ENCODE data around the gene ATP8B1. TPM values are rescaled to one million over a fixed set of nuclear protein-coding genes. Genes with fewer than 3 reads are reported as not detected.
"Not testable (repeated sequence)": the region's sequence is repeated elsewhere in the genome, so short reads cannot be mapped to it uniquely, and the experiment has no call there.

ATP8B1 gene
- total RNA-seq, 1 donor from 2014 or later: 7.8 TPM

GRCh38 chr18:57771193-57771592 lies 31.9 kb downstream of the ATP8B1 start:
- DNase-seq (ENCODE audit: low spot score): no peak

DNA sequence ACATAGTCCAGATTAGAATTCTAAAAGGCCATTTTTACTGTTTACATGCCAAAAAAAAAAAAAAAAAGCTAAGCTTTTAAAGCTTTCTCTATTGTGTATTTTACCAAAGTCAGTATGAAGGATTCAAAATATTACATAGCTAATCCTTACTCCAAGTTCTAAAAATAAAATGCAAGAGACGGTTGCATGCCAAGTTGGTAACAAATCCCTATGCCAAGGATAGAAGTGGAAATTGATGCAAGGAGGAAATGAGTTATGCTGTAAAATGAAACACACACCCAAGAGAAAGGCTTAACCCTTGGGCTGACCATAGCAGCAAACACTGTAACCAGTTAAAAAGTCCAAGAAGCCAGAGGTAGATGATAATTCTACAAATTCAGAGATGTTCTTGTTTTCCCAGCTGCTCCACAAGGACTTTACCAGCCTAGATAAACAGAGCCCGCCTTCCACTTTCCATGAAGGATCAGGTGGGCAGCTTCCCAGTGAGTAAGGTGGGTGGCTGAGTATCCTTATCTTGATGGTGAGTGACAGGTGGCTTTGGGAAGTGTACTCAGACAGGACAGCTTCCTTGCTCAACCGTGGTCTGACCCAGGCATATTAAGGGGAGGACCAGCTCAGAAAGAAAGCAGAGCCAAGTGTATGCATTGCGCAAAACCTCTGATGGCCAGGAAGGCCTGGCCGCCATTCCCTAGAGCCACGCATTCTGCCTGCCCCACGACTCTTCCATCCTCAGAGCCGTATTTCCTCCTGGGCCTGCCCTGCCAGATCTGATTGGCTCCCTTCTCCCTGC lies 34.4 kb downstream of the ATP8B1 start:
- DNase-seq (ENCODE audit: low spot score): no peak

DNA sequence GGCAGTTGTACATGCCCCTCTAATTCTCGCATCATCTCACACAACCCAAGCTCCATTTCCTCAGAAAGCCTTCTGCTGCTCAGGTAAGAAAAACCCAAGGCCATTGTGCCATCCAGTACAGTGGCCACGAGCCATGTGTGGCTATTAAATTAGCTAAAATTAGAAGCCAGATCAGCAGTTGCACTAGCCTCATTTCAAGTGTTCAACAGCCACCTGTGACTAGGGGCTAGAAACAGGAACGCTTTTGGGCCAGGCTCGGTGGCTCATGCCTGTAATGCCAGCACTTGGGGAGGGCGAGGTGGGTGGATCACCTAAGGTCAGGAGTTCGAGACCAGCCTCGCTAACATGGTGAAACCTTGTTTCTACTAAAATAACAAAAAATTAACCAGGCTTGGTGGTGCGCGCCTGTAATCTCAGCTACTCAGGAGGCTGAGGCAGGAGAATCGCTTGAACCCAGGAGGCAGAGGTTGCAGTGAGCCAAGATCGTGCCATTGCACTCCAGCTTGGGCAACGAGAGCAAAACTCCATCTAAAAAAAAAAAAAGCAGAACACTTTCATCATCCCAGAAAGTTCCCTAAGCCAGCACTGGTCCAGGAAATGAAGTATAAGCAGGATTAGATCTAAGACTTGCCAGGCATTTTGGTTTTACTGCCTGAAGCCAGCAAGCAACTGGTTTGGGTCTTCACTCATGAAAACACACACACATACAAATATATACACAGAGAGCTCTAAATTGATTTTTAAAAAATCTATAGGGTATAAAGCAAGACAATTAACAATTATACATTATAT lies 35.7 kb downstream of the ATP8B1 start:
- no peak for DNase-seq (ENCODE audit: low spot score)

GRCh38 chr18:57764995-57765394 lies 38.1 kb downstream of the ATP8B1 start:
- DNase-seq (ENCODE audit: low spot score): no peak

DNA sequence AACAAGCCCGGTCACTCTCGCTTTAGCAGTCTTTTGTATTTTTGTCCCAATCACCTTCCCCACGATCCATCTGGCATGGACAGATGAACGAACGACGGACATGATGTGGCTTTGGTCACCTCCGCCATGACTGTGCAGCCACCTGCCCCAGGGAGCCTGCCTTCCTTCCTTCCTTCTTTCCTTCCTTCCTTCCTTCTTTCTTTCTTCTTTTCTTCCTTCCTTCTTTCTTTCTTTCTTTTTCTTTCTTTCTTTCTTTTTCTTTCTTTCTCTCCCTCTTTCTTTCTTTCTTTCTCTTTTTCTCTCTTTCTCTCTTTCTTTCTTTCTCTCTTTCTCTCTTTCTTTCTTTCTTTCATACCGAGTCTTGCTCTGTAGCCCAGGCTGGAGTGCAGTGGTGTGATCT lies 39.0 kb downstream of the ATP8B1 start:
- no peak for DNase-seq (ENCODE audit: low spot score)

- DNase-seq (ENCODE audit: low spot score): no peak
Observed at GRCh38 chr18:57762686-57763085, 40.4 kb downstream of the ATP8B1 start.

GRCh38 chr18:57759650-57760049 lies 43.5 kb downstream of the ATP8B1 start:
- DNase-seq (ENCODE audit: low spot score): no peak

DNA sequence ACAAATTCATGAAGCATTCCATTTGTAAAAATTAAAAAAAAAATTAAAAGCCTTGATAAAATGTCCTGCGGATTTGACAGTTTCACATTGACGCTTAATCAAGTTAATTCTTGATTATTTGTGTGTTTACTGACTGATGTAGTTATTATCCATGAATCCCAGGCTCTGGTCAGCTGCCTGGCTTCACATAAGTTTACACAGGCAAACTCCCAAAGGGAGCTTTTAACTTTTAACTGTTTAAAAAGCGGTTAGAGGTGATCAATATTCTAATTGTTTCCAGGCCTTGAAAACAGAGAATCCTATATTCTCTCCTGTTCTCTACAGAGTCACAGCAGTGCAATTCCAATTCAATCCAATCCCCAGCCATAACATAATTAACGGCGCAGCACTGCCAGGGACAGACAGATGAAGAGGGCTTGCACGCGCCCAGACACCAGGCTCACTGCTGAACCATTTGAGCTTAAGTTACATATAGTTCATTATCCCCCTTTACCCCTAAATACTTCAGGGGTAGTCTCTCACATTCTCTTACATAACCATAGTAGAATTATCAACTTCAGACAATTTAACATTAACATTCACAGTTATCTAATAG lies 47.5 kb downstream of the ATP8B1 start:
- DNase-seq (ENCODE audit: low spot score): no peak

DNA sequence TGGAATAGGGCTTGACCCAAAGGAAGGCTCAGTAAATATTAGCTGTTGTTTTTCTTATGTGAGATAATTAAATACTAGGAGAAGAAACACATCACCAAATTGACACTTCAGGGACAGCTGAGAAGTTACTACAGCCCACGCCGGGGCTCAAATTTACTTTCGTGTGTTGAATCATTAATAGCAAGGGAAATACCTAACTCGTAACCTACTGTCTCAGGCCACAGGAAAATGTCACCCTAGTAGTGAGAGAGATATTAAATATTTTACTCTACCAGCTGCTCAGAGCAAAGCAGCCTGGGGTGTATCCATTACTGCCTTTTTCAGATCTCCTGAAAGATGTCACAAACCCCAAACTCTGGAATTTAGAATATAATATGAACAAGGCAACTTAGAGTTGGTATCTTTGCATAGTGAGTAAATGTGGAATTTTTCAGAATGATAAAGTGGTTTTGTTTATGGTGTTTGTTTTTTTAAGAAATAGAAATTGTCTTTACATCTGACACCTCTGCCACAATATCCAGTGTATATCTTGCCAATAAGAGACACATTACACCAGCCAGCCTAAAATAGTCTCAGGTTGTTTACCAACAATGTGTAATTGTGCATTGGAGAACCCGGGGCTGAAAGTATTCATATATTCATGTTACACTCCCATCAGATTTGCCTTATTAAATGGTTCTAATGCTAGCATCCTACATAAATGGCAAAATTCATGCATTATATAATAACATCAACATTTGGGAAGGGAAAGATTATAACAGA lies 48.4 kb downstream of the ATP8B1 start:
- no peak for DNase-seq (ENCODE audit: low spot score)

DNA sequence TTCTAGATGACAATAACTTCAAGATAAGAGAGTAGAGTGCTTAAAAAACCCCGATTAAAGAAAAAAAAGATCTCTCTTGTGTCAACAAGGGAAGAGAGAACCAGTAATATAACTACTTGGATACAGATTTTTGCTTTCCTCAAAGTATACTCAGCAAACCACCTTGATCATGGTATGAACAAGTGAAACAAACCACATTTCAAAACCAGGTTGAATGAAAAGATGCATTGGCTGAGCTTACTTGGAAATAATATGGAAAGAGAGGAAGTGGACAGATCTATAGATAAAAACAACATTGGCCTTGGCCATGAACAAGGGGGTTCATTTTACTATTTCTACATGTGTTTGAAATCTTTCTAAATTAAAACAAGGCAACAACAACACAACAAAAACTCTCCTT lies 50.1 kb downstream of the ATP8B1 start:
- DNase-seq (ENCODE audit: low spot score): no peak

- DNase-seq (ENCODE audit: low spot score): no peak
Observed at GRCh38 chr18:57749604-57749970, 53.5 kb downstream of the ATP8B1 start.

GRCh38 chr18:57748770-57749603 lies 54.1 kb downstream of the ATP8B1 start:
- DNase-seq (ENCODE audit: low spot score): no peak

DNA sequence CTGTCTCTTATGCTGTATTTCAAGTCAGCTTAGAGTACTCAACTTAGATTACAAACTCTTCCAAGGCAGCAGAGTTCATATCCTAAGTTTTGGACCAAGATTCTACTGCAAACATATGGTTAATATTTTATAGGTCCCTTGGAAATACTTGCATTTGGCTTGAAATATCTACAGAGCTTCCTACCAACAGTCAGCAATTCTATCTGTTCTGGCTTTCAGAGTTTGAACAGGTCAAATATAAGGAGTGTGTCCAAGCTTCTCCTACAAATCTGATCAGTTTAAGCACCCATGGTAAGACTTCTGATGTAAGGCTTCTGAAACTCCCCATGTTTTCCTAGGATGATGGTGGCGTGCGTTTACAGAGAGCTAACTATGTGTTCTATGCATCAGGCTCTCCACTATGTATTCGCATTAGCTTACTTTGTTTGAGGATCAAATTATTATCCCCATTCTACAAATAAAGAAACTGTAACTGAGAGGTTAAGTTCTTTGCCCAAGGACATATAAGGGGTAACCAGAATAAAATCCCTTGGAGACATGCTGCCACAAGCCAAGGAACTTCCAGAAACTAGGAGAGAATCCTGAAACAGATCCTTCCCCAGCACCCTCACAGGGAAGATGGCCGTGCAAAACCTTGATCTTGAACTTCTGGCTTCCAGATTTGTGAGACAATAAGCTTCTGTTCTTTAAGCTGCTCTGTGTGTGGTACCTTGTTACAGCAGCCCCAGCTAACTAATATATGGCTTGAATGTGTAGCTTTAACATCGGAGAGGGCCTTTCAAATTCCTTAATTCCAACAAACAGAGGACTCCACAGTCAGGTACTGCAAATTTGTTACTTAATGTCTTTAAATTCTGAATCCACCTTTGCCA lies 55.1 kb downstream of the ATP8B1 start:
- no peak for DNase-seq (ENCODE audit: low spot score)

GRCh38 chr18:57744211-57744694 lies 58.9 kb downstream of the ATP8B1 start:
- DNase-seq (ENCODE audit: low spot score): no peak

- DNase-seq (ENCODE audit: low spot score): no peak
Observed at GRCh38 chr18:57743008-57743407, 60.1 kb downstream of the ATP8B1 start.

GRCh38 chr18:57741273-57741672 lies 61.8 kb downstream of the ATP8B1 start:
- no peak for DNase-seq (ENCODE audit: low spot score)

- no peak for DNase-seq (ENCODE audit: low spot score)
Observed at GRCh38 chr18:57738078-57738477, 65.0 kb downstream of the ATP8B1 start.

GRCh38 chr18:57737400-57738060 lies 65.6 kb downstream of the ATP8B1 start:
- no peak for DNase-seq (ENCODE audit: low spot score)

- DNase-seq (ENCODE audit: low spot score): not testable (repeated sequence)
Observed at GRCh38 chr18:57735042-57735441, 68.1 kb downstream of the ATP8B1 start.
